22Rv1 (cell line): Measurements from ENCODE around the gene MTHFD1L.

Experiments used
- ZFX ChIP-seq: fragments of 450-650 bp; IDR thresholded peaks from 2 replicates; pipeline ENCODE4 v1.6.1; 2017; ENCODE audit warnings: antibody characterized with exemption, borderline replicate concordance
- TF ChIP-seq, protein P1 (sequence below): fragments of 450-650 bp; IDR thresholded peaks from 2 replicates; pipeline ENCODE4 v1.5.1; 2017; ENCODE audit warnings: mild to moderate bottlenecking

DNA sequence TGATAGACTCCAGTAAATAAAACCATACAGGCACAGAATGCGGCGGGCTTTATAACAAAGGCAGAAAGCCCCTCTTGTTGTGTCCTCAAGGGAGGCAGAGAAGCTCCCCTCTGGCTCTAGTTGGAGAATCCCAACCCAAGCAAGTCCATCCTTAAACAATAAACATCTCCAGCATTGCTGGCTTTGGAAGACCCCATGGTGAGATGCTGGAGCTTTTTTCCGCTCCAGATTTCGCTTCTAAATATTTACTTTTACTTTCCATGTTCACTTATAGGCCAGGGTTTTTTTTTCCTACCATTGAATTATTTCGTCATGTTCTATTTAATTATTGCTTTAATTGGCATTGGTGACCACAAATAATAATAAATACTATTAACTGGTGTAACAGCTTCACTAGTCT is 176.2 kb downstream of the MTHFD1L start:
- TF ChIP-seq, protein P1, sequence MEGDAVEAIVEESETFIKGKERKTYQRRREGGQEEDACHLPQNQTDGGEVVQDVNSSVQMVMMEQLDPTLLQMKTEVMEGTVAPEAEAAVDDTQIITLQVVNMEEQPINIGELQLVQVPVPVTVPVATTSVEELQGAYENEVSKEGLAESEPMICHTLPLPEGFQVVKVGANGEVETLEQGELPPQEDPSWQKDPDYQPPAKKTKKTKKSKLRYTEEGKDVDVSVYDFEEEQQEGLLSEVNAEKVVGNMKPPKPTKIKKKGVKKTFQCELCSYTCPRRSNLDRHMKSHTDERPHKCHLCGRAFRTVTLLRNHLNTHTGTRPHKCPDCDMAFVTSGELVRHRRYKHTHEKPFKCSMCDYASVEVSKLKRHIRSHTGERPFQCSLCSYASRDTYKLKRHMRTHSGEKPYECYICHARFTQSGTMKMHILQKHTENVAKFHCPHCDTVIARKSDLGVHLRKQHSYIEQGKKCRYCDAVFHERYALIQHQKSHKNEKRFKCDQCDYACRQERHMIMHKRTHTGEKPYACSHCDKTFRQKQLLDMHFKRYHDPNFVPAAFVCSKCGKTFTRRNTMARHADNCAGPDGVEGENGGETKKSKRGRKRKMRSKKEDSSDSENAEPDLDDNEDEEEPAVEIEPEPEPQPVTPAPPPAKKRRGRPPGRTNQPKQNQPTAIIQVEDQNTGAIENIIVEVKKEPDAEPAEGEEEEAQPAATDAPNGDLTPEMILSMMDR = no peak
- no peak for TF ChIP-seq ZFX
